ENCODE data around the gene ZNF580. TPM values are rescaled to one million over a fixed set of nuclear protein-coding genes. Genes with fewer than 3 reads are reported as not detected.

The ZNF580 gene
- total and polyA plus RNA-seq, 7 experiments from 2014 or later = 14.6 to 109 (median 48.0) TPM

DNA sequence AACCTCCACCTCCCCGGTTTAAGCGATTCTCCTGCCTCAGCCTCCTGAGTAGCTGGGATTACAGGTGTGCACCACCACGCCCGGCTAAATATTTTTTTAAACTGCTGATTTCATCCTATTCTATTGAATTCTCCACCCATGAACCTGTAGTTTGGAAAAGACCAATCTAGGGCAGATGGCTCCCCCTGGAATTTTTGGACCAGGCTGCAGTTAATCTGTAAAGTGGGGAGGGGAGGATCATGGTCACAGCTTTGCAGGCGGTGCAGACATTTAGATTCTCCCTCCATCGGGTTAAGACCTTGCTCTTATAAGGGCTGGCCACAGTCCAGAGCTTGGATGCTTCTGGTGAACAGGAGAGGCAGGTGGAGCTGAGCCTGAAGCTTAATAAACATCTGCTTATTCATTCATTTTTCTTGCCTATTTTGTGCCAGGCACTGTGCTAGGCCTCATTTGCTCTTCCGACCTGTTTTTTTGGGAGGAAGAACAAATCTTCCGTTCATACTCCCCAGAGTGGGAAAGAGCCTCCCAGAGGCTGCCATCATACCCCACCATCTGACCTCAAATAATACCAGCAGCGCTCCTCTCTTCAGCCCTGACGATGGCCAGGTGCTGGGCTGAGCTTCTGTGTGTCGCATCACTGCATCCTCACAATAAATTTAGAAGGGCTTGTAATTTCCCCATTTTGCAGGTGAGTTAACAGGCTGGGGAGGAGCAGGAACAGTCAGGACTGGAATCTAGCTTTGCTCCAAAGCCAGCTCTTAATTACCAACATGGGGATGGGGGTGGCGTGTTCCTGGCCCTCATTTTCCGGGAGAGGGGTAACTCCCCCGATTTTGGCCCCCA lies 6.3 kb downstream of the ZNF580 start:
- POLR2A ChIA-PET = interaction anchor here (0.5 to 9.2 kb wide), 8 partner anchors 9 to 1180 kb away, joined by 3 to 154 read pairs (median 3); partner anchors contain the start of gene FIZ1
- Histone ChIP-seq H3K36me3 (ENCODE audit: control insufficient read depth in 2 of 3, insufficient read depth in 3 of 3, low read length in 3 of 3) (peaks cover 0 to 14% (median 0%) of the 10 kb centered on the region in 3 experiments), H3K27ac (ENCODE audit: low read depth, low read length) (peak overlapping the region; percentile 76), H3K27me3 (ENCODE audit: control insufficient read depth in 2 of 2, insufficient read depth in 2 of 2, low read length in 2 of 2) (no peaks in the 10 kb centered on the region), H3K4me3 (ENCODE audit: low read length) (peak overlapping the region; percentile 75), H3K9me3 (ENCODE audit: control insufficient read depth in 2 of 3, low read length in 3 of 3) (no peaks in the 10 kb centered on the region), H3K4me1 (ENCODE audit: control insufficient read depth in 2 of 2, insufficient read depth in 2 of 2, low read length in 2 of 2) (peaks cover 21 to 22% of the 10 kb centered on the region in 2 donors)
- no peaks in the 10 kb centered on the region for H3K9me3 Mint-ChIP-seq
- H3K4me1 Mint-ChIP-seq = peaks cover 22 to 57% (median 44%) of the 10 kb centered on the region in 7 donors
- DNase-seq = no peak
- H3K36me3 Mint-ChIP-seq = peaks cover 0 to 14% (median 0%) of the 10 kb centered on the region in 5 donors
- CTCF ChIA-PET = interaction anchor here (1.2 to 1.4 kb wide), 2 partner anchors 11 to 14 kb away, joined by 6 to 15 read pairs; no protein-coding TSS in a partner anchor
- H3K27ac Mint-ChIP-seq = peak overlapping the region; percentile 11 to 90 (median 82)
- intact Hi-C loops (cut with micrococcal nuclease) = no loop called here
- H3K27me3 Mint-ChIP-seq = no peaks in the 10 kb centered on the region
- no peak for ATAC-seq
- peak overlapping the region; percentile 83 to 91 (median 89) for H3K4me3 Mint-ChIP-seq

- H3K4me3 ChIP-seq (ENCODE audit: low read length) = peak within 1 kb of the TSS; percentile 75
- H3K36me3 Mint-ChIP-seq = peaks cover 0 to 14% (median 0%) of the 10 kb centered on the region in 5 donors
- no peaks in the 10 kb centered on the region for H3K27me3 ChIP-seq (ENCODE audit: control insufficient read depth in 2 of 2, insufficient read depth in 2 of 2, low read length in 2 of 2)
- peak within 1 kb of the TSS; percentile 55 to 91 (median 83) for H3K27ac Mint-ChIP-seq
- DNase-seq = peak; percentile 42 to 66 (median 61)
- intact Hi-C loops (cut with micrococcal nuclease) = no loop called here
- POLR2A ChIA-PET = interaction anchor here (0.5 to 9.2 kb wide), 6 partner anchors 8 to 1181 kb away, joined by 3 to 154 read pairs (median 3); no protein-coding TSS in a partner anchor
- H3K4me1 Mint-ChIP-seq = peaks cover 20 to 53% (median 40%) of the 10 kb centered on the region in 7 donors
- H3K4me3 Mint-ChIP-seq = peak within 1 kb of the TSS; percentile 83 to 91 (median 89)
- peaks cover 19 to 22% of the 10 kb centered on the region in 2 donors for H3K4me1 ChIP-seq (ENCODE audit: control insufficient read depth in 2 of 2, insufficient read depth in 2 of 2, low read length in 2 of 2)
- no peaks in the 10 kb centered on the region for H3K9me3 ChIP-seq (ENCODE audit: control insufficient read depth in 2 of 3, low read length in 3 of 3)
- no peaks in the 10 kb centered on the region for H3K27me3 Mint-ChIP-seq
- H3K9me3 Mint-ChIP-seq = no peaks in the 10 kb centered on the region
- peak; percentile 51 for ATAC-seq
- peak within 1 kb of the TSS; percentile 76 for H3K27ac ChIP-seq (ENCODE audit: low read depth, low read length)
- H3K36me3 ChIP-seq (ENCODE audit: control insufficient read depth in 2 of 3, insufficient read depth in 3 of 3, low read length in 3 of 3) = peaks cover 0 to 14% (median 0%) of the 10 kb centered on the region in 3 experiments
- CTCF ChIA-PET = interaction anchor here (1.0 to 2.7 kb wide), 5 partner anchors 8 to 15 kb away, joined by 3 to 17 read pairs (median 6); no protein-coding TSS in a partner anchor
Observed at GRCh38 chr19:55647732-55648584, 7.2 kb downstream of the ZNF580 start, which contains the start of gene CCDC106. CCDC106 (plus strand) TSS chr19:55648212; CDS start chr19:55649047, 835 bp downstream.

DNA sequence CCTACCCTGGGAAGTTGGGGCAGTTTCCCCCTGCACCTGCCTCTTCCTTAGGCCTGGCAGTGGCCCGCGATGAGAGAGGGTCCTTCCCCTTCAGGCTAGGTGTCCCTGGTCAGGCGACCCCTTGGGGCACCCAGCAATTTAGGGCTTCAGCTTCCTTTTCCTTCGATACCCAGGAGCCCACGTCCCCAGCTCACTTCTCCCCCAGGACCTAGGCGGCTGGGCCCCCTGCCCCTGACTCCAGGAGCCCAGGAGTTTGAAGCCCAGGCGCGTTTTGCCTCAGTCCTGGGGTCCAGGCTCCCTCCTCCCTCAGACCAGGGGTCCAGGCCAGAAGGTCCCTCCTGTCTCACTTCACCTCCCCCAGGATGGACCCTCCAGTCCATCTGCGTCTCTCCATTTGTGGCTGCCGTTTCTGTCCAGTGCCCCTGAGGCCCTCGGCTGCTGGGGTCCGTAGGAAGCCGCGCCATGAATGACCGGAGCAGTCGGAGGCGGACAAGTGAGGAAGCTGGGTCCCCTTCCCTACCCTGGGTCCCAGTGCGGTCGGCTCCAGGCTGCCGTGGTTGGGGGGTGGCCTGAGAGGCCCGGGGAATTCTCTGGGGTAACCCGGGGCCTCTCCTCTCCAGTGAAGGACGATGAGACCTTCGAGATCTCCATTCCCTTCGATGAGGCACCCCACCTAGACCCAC lies 7.9 kb downstream of the ZNF580 start:
- peak overlapping the region; percentile 75 for H3K4me3 ChIP-seq (ENCODE audit: low read length)

GRCh38 chr19:55649268-55650125 lies 8.7 kb downstream of the ZNF580 start:
- POLR2A ChIA-PET = interaction anchor here (1.0 to 9.2 kb wide), 2 partner anchors 7 to 14 kb away, joined by 3 to 154 read pairs; no protein-coding TSS in a partner anchor
- CTCF ChIA-PET = interaction anchor here (1.0 to 2.7 kb wide), 2 partner anchors 10 to 17 kb away, joined by 3 to 17 read pairs; no protein-coding TSS in a partner anchor

More for the DNA sequence above, 7.9 kb downstream of the ZNF580 start:
- Mint-ChIP-seq H3K27me3 (peaks cover 0 to 2% (median 0%) of the 10 kb centered on the region in 5 donors), H3K36me3 (peaks cover 0 to 10% (median 0%) of the 10 kb centered on the region in 5 donors), H3K4me3 (peak overlapping the region; percentile 67 to 90 (median 78)), H3K27ac (peak overlapping the region in 7 of 9 donors; percentile 47 to 83 (median 55)), H3K4me1 (peaks cover 16 to 50% (median 36%) of the 10 kb centered on the region in 7 donors), H3K9me3 (peaks cover 0 to 2% (median 0%) of the 10 kb centered on the region in 11 donors)
- CTCF ChIA-PET = interaction anchor here (1.0 to 2.7 kb wide), 3 partner anchors 9 to 16 kb away, joined by 3 to 17 read pairs (median 4); no protein-coding TSS in a partner anchor
- H3K36me3 ChIP-seq (ENCODE audit: control insufficient read depth in 2 of 3, insufficient read depth in 3 of 3, low read length in 3 of 3) = peaks cover 0 to 14% (median 0%) of the 10 kb centered on the region in 3 experiments
- no peaks in the 10 kb centered on the region for H3K9me3 ChIP-seq (ENCODE audit: control insufficient read depth in 2 of 3, low read length in 3 of 3)
- DNase-seq = no peak
- intact Hi-C loops (cut with micrococcal nuclease) = no loop called here
- ATAC-seq = no peak
- H3K4me1 ChIP-seq (ENCODE audit: control insufficient read depth in 2 of 2, insufficient read depth in 2 of 2, low read length in 2 of 2) = peaks cover 16 to 22% of the 10 kb centered on the region in 2 donors
- POLR2A ChIA-PET = interaction anchor here (0.6 to 9.2 kb wide), 2 partner anchors 13 to 187 kb away, joined by 3 to 154 read pairs; no protein-coding TSS in a partner anchor
- no peaks in the 10 kb centered on the region for H3K27me3 ChIP-seq (ENCODE audit: control insufficient read depth in 2 of 2, insufficient read depth in 2 of 2, low read length in 2 of 2)
- peak overlapping the region; percentile 76 for H3K27ac ChIP-seq (ENCODE audit: low read depth, low read length)

DNA sequence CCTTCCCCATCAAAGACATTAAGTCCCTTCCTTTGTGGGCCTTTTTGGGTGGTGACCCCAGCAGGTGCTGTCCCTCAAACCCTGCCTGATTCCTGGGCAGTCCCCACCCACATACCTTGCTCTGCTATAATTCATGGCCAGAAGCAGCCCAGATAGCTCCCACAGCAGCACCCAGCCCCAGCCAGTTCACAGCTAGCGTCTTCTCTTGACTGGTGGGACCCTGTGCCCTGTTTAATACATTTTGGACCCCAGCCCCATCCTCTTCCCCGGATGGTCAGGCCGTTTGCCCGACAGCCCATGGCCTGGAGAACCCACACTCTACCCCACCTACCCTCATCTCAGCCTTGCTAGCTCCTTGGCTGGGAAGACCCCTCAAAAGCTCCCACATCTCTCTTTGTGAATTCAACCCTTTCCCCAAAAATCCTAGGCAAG lies 9.3 kb downstream of the ZNF580 start:
- Mint-ChIP-seq H3K36me3 (peaks cover 0 to 8% (median 0%) of the 10 kb centered on the region in 5 donors), H3K27ac (peak overlapping the region in 6 of 9 donors; percentile 34 to 83 (median 58)), H3K27me3 (peaks cover 0 to 2% (median 0%) of the 10 kb centered on the region in 5 donors), H3K4me3 (peak overlapping the region; percentile 10 to 90 (median 61)), H3K9me3 (peaks cover 0 to 10% (median 0%) of the 10 kb centered on the region in 11 donors), H3K4me1 (peaks cover 13 to 46% (median 27%) of the 10 kb centered on the region in 7 donors)
- Histone ChIP-seq H3K36me3 (ENCODE audit: control insufficient read depth in 2 of 3, insufficient read depth in 3 of 3, low read length in 3 of 3) (peaks cover 0 to 6% (median 0%) of the 10 kb centered on the region in 3 experiments), H3K4me3 (ENCODE audit: low read length) (no peak overlapping the region), H3K4me1 (ENCODE audit: control insufficient read depth in 2 of 2, insufficient read depth in 2 of 2, low read length in 2 of 2) (peaks cover 7 to 15% of the 10 kb centered on the region in 2 donors), H3K27ac (ENCODE audit: low read depth, low read length) (no peak overlapping the region), H3K27me3 (ENCODE audit: control insufficient read depth in 2 of 2, insufficient read depth in 2 of 2, low read length in 2 of 2) (no peaks in the 10 kb centered on the region), H3K9me3 (ENCODE audit: control insufficient read depth in 2 of 3, low read length in 3 of 3) (no peaks in the 10 kb centered on the region)
- ChIA-PET POLR2A (interaction anchor here (1.0 to 9.2 kb wide), 2 partner anchors 8 to 14 kb away, joined by 3 to 154 read pairs; no protein-coding TSS in a partner anchor), CTCF (interaction anchor here (2.7 kb wide), 1 partner anchor 18 kb away, joined by 17 read pairs; no protein-coding TSS in a partner anchor)
- intact Hi-C loops (cut with micrococcal nuclease) = loop anchor here (5.0 to 10.0 kb wide), 4 partner anchors 243 to 1485 kb away; partner anchors contain the start of genes LENG9 (in 1 of the 2), UBE2S (in 1 of the 2) and ZSCAN5A (in 1 of the 2)
- DNase-seq (no peak), ATAC-seq (no peak)

More at GRCh38 chr19:55649268-55650125, 8.7 kb downstream of the ZNF580 start:
- Mint-ChIP-seq H3K27me3 (peaks cover 0 to 2% (median 0%) of the 10 kb centered on the region in 5 donors), H3K4me1 (peaks cover 13 to 48% (median 29%) of the 10 kb centered on the region in 7 donors), H3K4me3 (peak overlapping the region; percentile 67 to 90 (median 80)), H3K9me3 (peaks cover 0 to 9% (median 0%) of the 10 kb centered on the region in 11 donors), H3K36me3 (peaks cover 0 to 8% (median 0%) of the 10 kb centered on the region in 5 donors), H3K27ac (peak overlapping the region in 7 of 9 donors; percentile 51 to 83 (median 65))
- Histone ChIP-seq H3K4me1 (ENCODE audit: control insufficient read depth in 2 of 2, insufficient read depth in 2 of 2, low read length in 2 of 2) (peaks cover 9 to 17% of the 10 kb centered on the region in 2 donors), H3K27me3 (ENCODE audit: control insufficient read depth in 2 of 2, insufficient read depth in 2 of 2, low read length in 2 of 2) (no peaks in the 10 kb centered on the region), H3K36me3 (ENCODE audit: control insufficient read depth in 2 of 3, insufficient read depth in 3 of 3, low read length in 3 of 3) (peaks cover 0 to 12% (median 0%) of the 10 kb centered on the region in 3 experiments), H3K27ac (ENCODE audit: low read depth, low read length) (peak overlapping the region; percentile 76), H3K4me3 (ENCODE audit: low read length) (no peak overlapping the region), H3K9me3 (ENCODE audit: control insufficient read depth in 2 of 3, low read length in 3 of 3) (no peaks in the 10 kb centered on the region)
- ATAC-seq (no peak), DNase-seq (no peak)
- intact Hi-C loops (cut with micrococcal nuclease) = loop anchor here (5.0 to 10.0 kb wide), 4 partner anchors 242 to 1485 kb away; partner anchors contain the start of genes LENG9 (in 1 of the 2), UBE2S (in 1 of the 2) and ZSCAN5A (in 1 of the 2)

Measured in naive thymus-derived CD4-positive, alpha-beta T cell (primary cell).